ENCODE results near the gene TMBIM1.

GRCh38 chr2:218228366-218229090 is 63.8 kb downstream of the TMBIM1 start:
- no peak for TF ChIP-seq CTCF (IDR thresholded peaks at IDR 0.05)
- TF ChIP-seq POLR2A (IDR thresholded peaks at IDR 0.05), result no peak

Data from breast epithelium (tissue), 3 donors.